ENCODE data around the gene ITPRIPL2.

The ITPRIPL2 gene

GRCh38 chr16:19114359-19115147, 789 bp downstream of the ITPRIPL2 start:
- Histone ChIP-seq H3K27me3 (ENCODE audit: control insufficient read depth, insufficient read depth, low read length) (peaks cover 42% of the 10 kb centered on the region), H3K9ac (ENCODE audit: low read length) (peak overlapping the region; percentile 40), H3K27ac (ENCODE audit: low read length) (no peak overlapping the region), H3K4me3 (ENCODE audit: low read length) (peak overlapping the region; percentile 43), H3K36me3 (ENCODE audit: control insufficient read depth, low read depth, low read length) (no peaks in the 10 kb centered on the region), H3K4me1 (ENCODE audit: control insufficient read depth, low read depth, low read length) (peaks cover 6% of the 10 kb centered on the region), H3K9me3 (ENCODE audit: control insufficient read depth, low read depth, low read length) (no peaks in the 10 kb centered on the region)

- Histone ChIP-seq H3K9ac (ENCODE audit: low read length) (no peak overlapping the region), H3K27ac (ENCODE audit: low read length) (no peak overlapping the region), H3K4me1 (ENCODE audit: control insufficient read depth, low read depth, low read length) (peaks cover 6% of the 10 kb centered on the region), H3K27me3 (ENCODE audit: control insufficient read depth, insufficient read depth, low read length) (peaks cover 42% of the 10 kb centered on the region), H3K4me3 (ENCODE audit: low read length) (no peak overlapping the region), H3K9me3 (ENCODE audit: control insufficient read depth, low read depth, low read length) (no peaks in the 10 kb centered on the region), H3K36me3 (ENCODE audit: control insufficient read depth, low read depth, low read length) (no peaks in the 10 kb centered on the region)
Measured at GRCh38 chr16:19115148-19116021, 1.6 kb downstream of the ITPRIPL2 start.

GRCh38 chr16:19116711-19117449, 3.1 kb downstream of the ITPRIPL2 start:
- Histone ChIP-seq H3K4me1 (ENCODE audit: control insufficient read depth, low read depth, low read length) (peaks cover 6% of the 10 kb centered on the region), H3K9me3 (ENCODE audit: control insufficient read depth, low read depth, low read length) (no peaks in the 10 kb centered on the region), H3K27me3 (ENCODE audit: control insufficient read depth, insufficient read depth, low read length) (peaks cover 42% of the 10 kb centered on the region), H3K36me3 (ENCODE audit: control insufficient read depth, low read depth, low read length) (no peaks in the 10 kb centered on the region), H3K4me3 (ENCODE audit: low read length) (no peak overlapping the region), H3K9ac (ENCODE audit: low read length) (no peak overlapping the region), H3K27ac (ENCODE audit: low read length) (no peak overlapping the region)

GRCh38 chr16:19118938-19119431, 5.2 kb downstream of the ITPRIPL2 start:
- Histone ChIP-seq H3K36me3 (ENCODE audit: control insufficient read depth, low read depth, low read length) (no peaks in the 10 kb centered on the region), H3K27ac (ENCODE audit: low read length) (no peak overlapping the region), H3K27me3 (ENCODE audit: control insufficient read depth, insufficient read depth, low read length) (peaks cover 36% of the 10 kb centered on the region), H3K9ac (ENCODE audit: low read length) (no peak overlapping the region), H3K9me3 (ENCODE audit: control insufficient read depth, low read depth, low read length) (no peaks in the 10 kb centered on the region), H3K4me3 (ENCODE audit: low read length) (no peak overlapping the region), H3K4me1 (ENCODE audit: control insufficient read depth, low read depth, low read length) (peaks cover 6% of the 10 kb centered on the region)

- H3K9ac ChIP-seq (ENCODE audit: low read length) = no peak overlapping the region
- peaks cover 6% of the 10 kb centered on the region for H3K4me1 ChIP-seq (ENCODE audit: control insufficient read depth, low read depth, low read length)
- H3K4me3 ChIP-seq (ENCODE audit: low read length) = no peak overlapping the region
- H3K9me3 ChIP-seq (ENCODE audit: control insufficient read depth, low read depth, low read length) = no peaks in the 10 kb centered on the region
- H3K36me3 ChIP-seq (ENCODE audit: control insufficient read depth, low read depth, low read length) = no peaks in the 10 kb centered on the region
- H3K27me3 ChIP-seq (ENCODE audit: control insufficient read depth, insufficient read depth, low read length) = peaks cover 31% of the 10 kb centered on the region
- no peak overlapping the region for H3K27ac ChIP-seq (ENCODE audit: low read length)
Measured at GRCh38 chr16:19119564-19119963, 5.8 kb downstream of the ITPRIPL2 start.

GRCh38 chr16:19123535-19124178, 9.9 kb downstream of the ITPRIPL2 start:
- Histone ChIP-seq H3K27ac (ENCODE audit: low read length) (no peak overlapping the region), H3K27me3 (ENCODE audit: control insufficient read depth, insufficient read depth, low read length) (no peaks in the 10 kb centered on the region)

GRCh38 chr16:19126300-19126699, 12.5 kb downstream of the ITPRIPL2 start:
- H3K4me1 ChIP-seq (ENCODE audit: control insufficient read depth, low read depth, low read length) = peaks cover 9% of the 10 kb centered on the region
- H3K9me3 ChIP-seq (ENCODE audit: control insufficient read depth, low read depth, low read length) = no peaks in the 10 kb centered on the region
- H3K9ac ChIP-seq (ENCODE audit: low read length) = no peak overlapping the region
- no peaks in the 10 kb centered on the region for H3K27me3 ChIP-seq (ENCODE audit: control insufficient read depth, insufficient read depth, low read length)
- no peak overlapping the region for H3K4me3 ChIP-seq (ENCODE audit: low read length)
- H3K27ac ChIP-seq (ENCODE audit: low read length) = no peak overlapping the region
- no peaks in the 10 kb centered on the region for H3K36me3 ChIP-seq (ENCODE audit: control insufficient read depth, low read depth, low read length)

More at GRCh38 chr16:19123535-19124178, 9.9 kb downstream of the ITPRIPL2 start:
- Histone ChIP-seq H3K36me3 (ENCODE audit: control insufficient read depth, low read depth, low read length) (no peaks in the 10 kb centered on the region), H3K4me1 (ENCODE audit: control insufficient read depth, low read depth, low read length) (no peaks in the 10 kb centered on the region), H3K9ac (ENCODE audit: low read length) (no peak overlapping the region), H3K4me3 (ENCODE audit: low read length) (no peak overlapping the region), H3K9me3 (ENCODE audit: control insufficient read depth, low read depth, low read length) (no peaks in the 10 kb centered on the region)

GRCh38 chr16:19127205-19127604, 13.4 kb downstream of the ITPRIPL2 start:
- H3K27me3 ChIP-seq (ENCODE audit: control insufficient read depth, insufficient read depth, low read length) = no peaks in the 10 kb centered on the region
- peaks cover 12% of the 10 kb centered on the region for H3K4me1 ChIP-seq (ENCODE audit: control insufficient read depth, low read depth, low read length)
- no peak overlapping the region for H3K4me3 ChIP-seq (ENCODE audit: low read length)
- no peaks in the 10 kb centered on the region for H3K9me3 ChIP-seq (ENCODE audit: control insufficient read depth, low read depth, low read length)
- no peaks in the 10 kb centered on the region for H3K36me3 ChIP-seq (ENCODE audit: control insufficient read depth, low read depth, low read length)
- no peak overlapping the region for H3K27ac ChIP-seq (ENCODE audit: low read length)
- H3K9ac ChIP-seq (ENCODE audit: low read length) = no peak overlapping the region

GRCh38 chr16:19127674-19128131, 13.9 kb downstream of the ITPRIPL2 start:
- H3K36me3 ChIP-seq (ENCODE audit: control insufficient read depth, low read depth, low read length) = no peaks in the 10 kb centered on the region
- no peak overlapping the region for H3K4me3 ChIP-seq (ENCODE audit: low read length)
- no peak overlapping the region for H3K9ac ChIP-seq (ENCODE audit: low read length)
- H3K9me3 ChIP-seq (ENCODE audit: control insufficient read depth, low read depth, low read length) = no peaks in the 10 kb centered on the region
- H3K27me3 ChIP-seq (ENCODE audit: control insufficient read depth, insufficient read depth, low read length) = no peaks in the 10 kb centered on the region
- H3K27ac ChIP-seq (ENCODE audit: low read length) = no peak overlapping the region
- peaks cover 12% of the 10 kb centered on the region for H3K4me1 ChIP-seq (ENCODE audit: control insufficient read depth, low read depth, low read length)

- H3K4me3 ChIP-seq (ENCODE audit: low read length) = no peak overlapping the region
- H3K36me3 ChIP-seq (ENCODE audit: control insufficient read depth, low read depth, low read length) = no peaks in the 10 kb centered on the region
- H3K27ac ChIP-seq (ENCODE audit: low read length) = no peak overlapping the region
- no peaks in the 10 kb centered on the region for H3K9me3 ChIP-seq (ENCODE audit: control insufficient read depth, low read depth, low read length)
- no peak overlapping the region for H3K9ac ChIP-seq (ENCODE audit: low read length)
- H3K4me1 ChIP-seq (ENCODE audit: control insufficient read depth, low read depth, low read length) = peaks cover 12% of the 10 kb centered on the region
- H3K27me3 ChIP-seq (ENCODE audit: control insufficient read depth, insufficient read depth, low read length) = no peaks in the 10 kb centered on the region
Measured at GRCh38 chr16:19128454-19129200, 14.9 kb downstream of the ITPRIPL2 start.
